Upper lobe of left lung (tissue), 4 donors: ENCODE results near the gene HNMT.

ENCODE experiments used
- CTCF ChIP-seq, 6 experiments: fragments of 450-650 bp in 4 of 6; fragments of 200-600 bp in 2 of 6; sonication (generic) in 2 of 6; IDR thresholded peaks; one replicate each; pipeline ENCODE4 v1.5.1; 2016 to 2019; ENCODE audit warnings: antibody characterized with exemption in 6 of 6
- EP300 ChIP-seq, 4 donors: sonication (generic); formaldehyde crosslinking; IDR thresholded peaks; one replicate each; pipeline ENCODE4 v1.5.1; 2017; ENCODE audit warnings: antibody characterized with exemption in 4 of 4, control low read depth in 2 of 4
- POLR2A ChIP-seq, 4 donors: fragments of 450-650 bp; IDR thresholded peaks; one replicate each; pipeline ENCODE4 v1.5.1; 2016 to 2017; ENCODE audit warnings: antibody characterized with exemption in 4 of 4, mild to moderate bottlenecking in 2 of 4

- TF ChIP-seq CTCF (IDR thresholded peaks at IDR 0.05) (no peak), POLR2A (IDR thresholded peaks at IDR 0.05) (no peak), EP300 (IDR thresholded peaks at IDR 0.05) (no peak)
Observed at GRCh38 chr2:137964859-137965459, 686 bp downstream of the HNMT start.
